SK-N-SH (cell line): ENCODE results near the gene ELOVL6. TPM values are rescaled to one million over a fixed set of nuclear protein-coding genes. Genes with fewer than 3 reads are reported as not detected.

ENCODE experiments used
- CTCF ChIA-PET: fragments of 300-600, 350-600 bp; formaldehyde crosslinking; extraction: SDS; loops from one replicate; lab custom pipeline; 2021; lab: Yijun Ruan, JAX
- POLR2A ChIA-PET: fragments of 350-600 bp; sonication (Branson Sonifier 250); formaldehyde crosslinking; extraction: SDS; loops from one replicate; lab custom pipeline; 2020; ENCODE audit warnings: antibody characterized with exemption, inconsistent platforms; lab: Yijun Ruan, JAX
- DNase-seq: peaks from one replicate; pipeline ENCODE4 v3.0.0; 2012
- H2AFZ ChIP-seq: fragments of 200-600 bp; sonication (generic); 2 replicates; pipeline ENCODE4 v1.8.1; 2016; ENCODE audit warnings: antibody characterized with exemption, mild to moderate bottlenecking, low read depth
- H3F3A ChIP-seq: fragments of 200-600 bp; sonication (generic); replicated peaks from 2 replicates; pipeline ENCODE3; 2016; ENCODE audit warnings: antibody characterized with exemption, mild to moderate bottlenecking; ENCODE audit not compliant: insufficient read depth
- H3K27ac ChIP-seq, 2 experiments: fragments of 200-500 bp in 1 of 2; fragments of 200-600 bp in 1 of 2; sonication (Bioruptor generic) in 1 of 2; sonication (generic), shearing (Covaris generic) in 1 of 2; 2 replicates each; pipeline versions ENCODE4 v1.5.1 to v1.6.1; 2014 to 2016; ENCODE audit warnings: low read depth in 2 of 2, inconsistent platforms in 1 of 2, low read length in 1 of 2, mild to moderate bottlenecking in 1 of 2, mixed read lengths in 1 of 2
- H3K27me3 ChIP-seq: fragments of 200-600 bp; sonication (generic), shearing (Covaris generic); 2 replicates; pipeline ENCODE4 v1.6.1; 2016; ENCODE audit warnings: mixed run types; ENCODE audit not compliant: insufficient read depth
- H3K36me3 ChIP-seq, 2 experiments: fragments of 200-500 bp in 1 of 2; fragments of 200-600 bp in 1 of 2; sonication (Bioruptor generic) in 1 of 2; sonication (generic) in 1 of 2; replicated peaks in 1 of 2; 2 replicates each; pipeline versions ENCODE3 to v1.5.1; 2014 to 2016; ENCODE audit warnings: low read length in 1 of 2, mild to moderate bottlenecking in 1 of 2; ENCODE audit not compliant: insufficient read depth in 2 of 2, control insufficient read depth in 1 of 2
- H3K4me1 ChIP-seq, 2 experiments: fragments of 200-500 bp in 1 of 2; fragments of 200-600 bp in 1 of 2; sonication (Bioruptor generic) in 1 of 2; sonication (generic), shearing (Covaris generic) in 1 of 2; 2 replicates each; pipeline versions ENCODE4 v1.5.1 to v1.6.1; 2014 to 2016; ENCODE audit warnings: low read depth in 1 of 2, low read length in 1 of 2, mixed run types in 1 of 2; ENCODE audit not compliant: insufficient read depth in 2 of 2, control insufficient read depth in 1 of 2
- H3K4me2 ChIP-seq: fragments of 200-600 bp; sonication (generic), shearing (Covaris generic); 2 replicates; pipeline ENCODE4 v1.6.1; 2017; ENCODE audit warnings: mixed run types
- H3K4me3 ChIP-seq, 2 experiments: fragments of 200-500 bp in 1 of 2; fragments of 200-600 bp in 1 of 2; sonication (Bioruptor generic) in 1 of 2; sonication (generic), shearing (Covaris generic) in 1 of 2; 2 replicates each; pipeline versions ENCODE4 v1.5.1 to v1.8.1; 2014 to 2016; ENCODE audit warnings: low read depth in 2 of 2, inconsistent platforms in 1 of 2, low read length in 1 of 2, mild to moderate bottlenecking in 1 of 2, mixed read lengths in 1 of 2, moderate library complexity in 1 of 2
- H3K79me2 ChIP-seq: fragments of 200-600 bp; sonication (generic); 2 replicates; pipeline ENCODE4 v1.8.1; 2017; ENCODE audit warnings: mild to moderate bottlenecking; ENCODE audit not compliant: insufficient read depth
- H3K9ac ChIP-seq: fragments of 200-600 bp; sonication (generic); 2 replicates; pipeline ENCODE4 v1.6.1; 2017; ENCODE audit warnings: mixed run types
- H3K9me2 ChIP-seq: fragments of 200-600 bp; sonication (generic); 2 replicates; pipeline ENCODE4 v1.6.1; 2017; ENCODE audit warnings: mixed run types
- H3K9me3 ChIP-seq: fragments of 200-600 bp; sonication (generic); 2 replicates; pipeline ENCODE4 v1.6.1; 2017; ENCODE audit warnings: mixed run types, mild to moderate bottlenecking, moderate library complexity
- H4K20me1 ChIP-seq: fragments of 200-600 bp; sonication (generic); 2 replicates; pipeline ENCODE4 v1.6.1; 2017; ENCODE audit warnings: mild to moderate bottlenecking, mixed run types; ENCODE audit not compliant: insufficient read depth
- CHD2 ChIP-seq: fragments of 150-350 bp; IDR thresholded peaks from 2 replicates; pipeline ENCODE4 v1.6.1; 2018; ENCODE audit warnings: low read length; ENCODE audit not compliant: partially characterized antibody
- ELF1 ChIP-seq: IDR thresholded peaks from 2 replicates; pipeline ENCODE4 v1.4.0; 2012
- EZH2phosphoT487 ChIP-seq: fragments of 200-600 bp; sonication (generic); IDR thresholded peaks from 2 replicates; pipeline ENCODE4 v1.6.1; 2017; ENCODE audit warnings: low read depth, mixed run types, mild to moderate bottlenecking, antibody characterized with exemption, moderate library complexity, borderline replicate concordance
- FOSL2 ChIP-seq: IDR thresholded peaks from 2 replicates; pipeline ENCODE4 v1.4.0; 2012; ENCODE audit warnings: low read depth, mild to moderate bottlenecking, moderate library complexity, borderline replicate concordance
- GABPA ChIP-seq: IDR thresholded peaks from 2 replicates; pipeline ENCODE4 v1.4.0; 2012; ENCODE audit warnings: low read depth, mild to moderate bottlenecking
- GATA2 ChIP-seq: sonication (generic); formaldehyde crosslinking; IDR thresholded peaks from 2 replicates; pipeline ENCODE4 v1.5.0; 2020; ENCODE audit warnings: mild to moderate bottlenecking, missing genetic modification reagents
- IRF3 ChIP-seq: fragments of 150-350 bp; IDR thresholded peaks from 2 replicates; pipeline ENCODE4 v1.6.1; 2016; ENCODE audit warnings: mild to moderate bottlenecking, low read depth, low read length
- JUND ChIP-seq: IDR thresholded peaks from 2 replicates; pipeline ENCODE4 v1.4.0; 2012
- MEF2A ChIP-seq: IDR thresholded peaks from 2 replicates; pipeline ENCODE4 v1.4.0; 2012; ENCODE audit warnings: low read depth, borderline replicate concordance
- NFIC ChIP-seq: IDR thresholded peaks from 2 replicates; pipeline ENCODE4 v1.4.0; 2012; ENCODE audit warnings: borderline replicate concordance
- POLR2AphosphoS5 ChIP-seq: IDR thresholded peaks from 2 replicates; pipeline ENCODE4 v1.6.1; 2012; ENCODE audit warnings: low read depth, low read length
- RAD21 ChIP-seq: IDR thresholded peaks from 2 replicates; pipeline ENCODE4 v1.6.1; 2012; ENCODE audit warnings: mild to moderate bottlenecking, low read length
- RCOR1 ChIP-seq: fragments of 150-350 bp; IDR thresholded peaks from 2 replicates; pipeline ENCODE4 v1.6.1; 2017; ENCODE audit warnings: antibody characterized with exemption, low read length
- RXRA ChIP-seq: IDR thresholded peaks from 2 replicates; pipeline ENCODE4 v1.4.0; 2012; ENCODE audit warnings: low read depth, mild to moderate bottlenecking, borderline replicate concordance
- SIN3A ChIP-seq: IDR thresholded peaks from 2 replicates; pipeline ENCODE4 v1.6.1; 2012; ENCODE audit warnings: low read depth, mild to moderate bottlenecking, low read length, moderate library complexity, borderline replicate concordance
- SMC3 ChIP-seq: IDR thresholded peaks from 2 replicates; pipeline ENCODE4 v1.6.1; 2012; ENCODE audit warnings: low read depth, low read length, improper control_type of control experiment
- TAF1 ChIP-seq: IDR thresholded peaks from 2 replicates; pipeline ENCODE4 v1.6.1; 2012; ENCODE audit warnings: low read depth, mild to moderate bottlenecking, low read length, moderate library complexity, borderline replicate concordance
- TCF12 ChIP-seq: IDR thresholded peaks from 2 replicates; pipeline ENCODE4 v1.4.0; 2012
- USF1 ChIP-seq: IDR thresholded peaks from 2 replicates; pipeline ENCODE4 v1.4.0; 2012; ENCODE audit warnings: low read depth, borderline replicate concordance
- USF2 ChIP-seq: fragments of 150-350 bp; IDR thresholded peaks from 2 replicates; pipeline ENCODE4 v1.6.1; 2017; ENCODE audit warnings: antibody characterized with exemption, low read length, low read depth, borderline replicate concordance
- YY1 ChIP-seq: IDR thresholded peaks from 2 replicates; pipeline ENCODE4 v1.4.0; 2012; ENCODE audit warnings: low read depth, mild to moderate bottlenecking
- ZBTB33 ChIP-seq: IDR thresholded peaks from 2 replicates; pipeline ENCODE4 v1.4.0; 2012; ENCODE audit warnings: low read depth, borderline replicate concordance
- WGBS: methylation state at CpG from one replicate; pipeline ENCODE4 v1.1.6; 2017; ENCODE audit warnings: low lambda C conversion rate; 5-methylcytosine and 5-hydroxymethylcytosine counted together
- polyA plus RNA-seq, 3 experiments: library from polyadenylated mRNA; depleted of rRNA; stranded (reverse); fragments of >200 nt; gene quantifications; 2 replicates each; pipeline ENCODE4 v1.2.3, GENCODE V29; 2012

Gene ELOVL6
- polyA plus RNA-seq, 1 of the 3 experiments (the other 2 are of a cell fraction), result 9.0 TPM

DNA sequence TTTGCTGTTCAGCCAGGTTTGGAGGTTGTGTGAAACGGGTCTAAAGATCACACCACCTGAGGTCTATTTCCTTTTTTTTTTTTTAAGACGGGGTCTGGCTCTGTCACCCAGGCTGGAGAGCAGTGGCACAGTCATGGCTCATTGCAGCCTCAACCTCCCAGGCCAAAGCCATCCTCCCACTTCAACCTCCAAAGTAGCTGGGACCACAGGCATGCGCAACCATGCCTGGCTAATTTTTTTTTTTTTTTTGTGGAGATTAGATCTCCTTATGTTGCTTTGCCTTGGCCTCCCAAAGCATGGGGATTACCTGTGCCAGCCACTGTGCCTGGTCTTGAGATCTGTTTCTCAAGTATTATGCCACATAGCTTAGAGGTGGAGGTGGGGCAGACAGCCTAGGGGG, 49.2 kb upstream of the ELOVL6 start:
- Histone ChIP-seq H3K4me1 (no peaks in the 10 kb centered on the region), H3K9me3 (no peaks in the 10 kb centered on the region), H3F3A (no peaks in the 10 kb centered on the region), H3K27ac (no peak overlapping the region), H3K36me3 (no peaks in the 10 kb centered on the region)
- CTCF ChIA-PET, result interaction anchor here (0.6 to 1.4 kb wide), 4 partner anchors 11 to 1394 kb away, joined by 3 to 4 read pairs (median 3); no protein-coding TSS in a partner anchor
- DNase-seq, result no peak
- no peak for TF ChIP-seq NFIC
- no peak for TF ChIP-seq SMC3
- no peak for TF ChIP-seq ZBTB33
- TF ChIP-seq EZH2phosphoT487, result no peak
- no peak for TF ChIP-seq RAD21
- no peak for TF ChIP-seq TAF1
- TF ChIP-seq TCF12, result no peak
- TF ChIP-seq POLR2AphosphoS5, result no peak
- TF ChIP-seq JUND, result no peak
- TF ChIP-seq FOSL2, result no peak
- TF ChIP-seq USF2, result no peak
- TF ChIP-seq, all 33 proteins: peak for 0
- Histone ChIP-seq H3K79me2 (no peaks in the 10 kb centered on the region), H3K4me2 (no peak overlapping the region), H4K20me1 (no peaks in the 10 kb centered on the region), H2AFZ (no peak overlapping the region), H3K9me2 (no peaks in the 10 kb centered on the region), H3K27me3 (peaks cover 6% of the 10 kb centered on the region; the same call in 1 of the 2 replicates), H3K4me3 (no peak overlapping the region), H3K9ac (no peak overlapping the region)
- WGBS, result 40% methylated on average over 3 of the region's 3 CpGs
- POLR2A ChIA-PET, result no interaction called here

DNA sequence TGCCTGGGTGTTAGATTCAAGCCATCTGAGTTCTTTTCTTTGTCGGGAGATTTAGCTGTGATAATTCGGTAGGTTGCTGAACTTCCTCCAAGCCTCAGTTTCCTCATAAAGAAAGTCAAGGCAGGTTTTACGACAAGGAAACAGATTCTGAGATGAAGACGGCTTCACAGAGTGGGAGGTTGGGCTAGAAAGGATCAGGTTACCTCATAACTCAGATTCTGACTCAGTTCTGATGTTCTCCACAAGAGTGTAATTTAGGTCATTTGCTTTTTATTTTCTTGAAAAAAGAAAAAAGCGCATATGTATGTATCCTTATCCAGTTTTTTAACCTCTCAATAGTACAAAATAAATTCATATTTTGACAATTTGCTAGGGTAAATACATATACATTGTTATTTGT, 47.2 kb upstream of the ELOVL6 start:
- Histone ChIP-seq H3K4me1 (no peaks in the 10 kb centered on the region), H4K20me1 (no peaks in the 10 kb centered on the region), H2AFZ (no peak overlapping the region), H3K27ac (no peak overlapping the region), H3K9me2 (no peaks in the 10 kb centered on the region), H3K9ac (no peak overlapping the region), H3K4me2 (no peak overlapping the region), H3K9me3 (no peaks in the 10 kb centered on the region), H3K4me3 (no peak overlapping the region), H3K79me2 (no peaks in the 10 kb centered on the region), H3K36me3 (no peaks in the 10 kb centered on the region), H3K27me3 (peaks cover 6% of the 10 kb centered on the region; the same call in 1 of the 2 replicates), H3F3A (no peaks in the 10 kb centered on the region)
- no peak for DNase-seq
- CTCF ChIA-PET, result no interaction called here
- TF ChIP-seq RXRA (no peak), GABPA (no peak), ELF1 (no peak), EZH2phosphoT487 (no peak), SIN3A (no peak), RCOR1 (no peak), YY1 (no peak), IRF3 (no peak), USF2 (no peak), SMC3 (no peak), USF1 (no peak), NFIC (no peak), MEF2A (no peak), ZBTB33 (no peak), TCF12 (no peak), GATA2 (no peak), CHD2 (no peak)
- 57% methylated on average over 5 of the region's 5 CpGs for WGBS
- POLR2A ChIA-PET, result no interaction called here
